HepG2 (cell line): ENCODE results near the gene SYTL3. TPM values are rescaled to one million over a fixed set of nuclear protein-coding genes. Genes with fewer than 3 reads are reported as not detected.

ENCODE experiments used
- EP300 ChIP-seq, 3 experiments: sonication (generic) in 1 of 3; formaldehyde crosslinking in 1 of 3; IDR thresholded peaks; 2 replicates each; pipeline versions ENCODE4 v1.5.1 to v1.6.1; 2011 to 2020; ENCODE audit warnings: low read depth in 2 of 3, low read length in 2 of 3, borderline replicate concordance in 1 of 3, improper control_type of control experiment in 1 of 3, mild to moderate bottlenecking in 1 of 3, missing genetic modification reagents in 1 of 3, moderate library complexity in 1 of 3
- HCFC1 ChIP-seq: fragments of 150-350 bp; IDR thresholded peaks from 2 replicates; pipeline ENCODE4 v1.6.1; 2014; ENCODE audit warnings: low read depth, low read length
- MLX ChIP-seq: IDR thresholded peaks from 2 replicates; pipeline ENCODE4 v1.6.1; 2016
- NAIF1 ChIP-seq: sonication (generic); formaldehyde crosslinking; IDR thresholded peaks from 2 replicates; pipeline ENCODE4 v1.5.0; 2020; ENCODE audit warnings: mild to moderate bottlenecking, missing genetic modification reagents, borderline replicate concordance
- POGK ChIP-seq: sonication (generic); formaldehyde crosslinking; conservative IDR thresholded peaks from 2 replicates; pipeline ENCODE4 v1.8.0; 2022; ENCODE audit warnings: mild to moderate bottlenecking, moderate library complexity, missing genetic modification reagents
- SOX6 ChIP-seq, 2 experiments: fragments of 450-650 bp in 1 of 2; sonication (generic) in 1 of 2; formaldehyde crosslinking in 1 of 2; IDR thresholded peaks; 2 replicates each; pipeline versions ENCODE4 v1.4.0 to v1.6.1; 2017 to 2020; ENCODE audit warnings: antibody characterized with exemption in 1 of 2, mild to moderate bottlenecking in 1 of 2, missing genetic modification reagents in 1 of 2
- ZBTB3 ChIP-seq: sonication (generic); formaldehyde crosslinking; IDR thresholded peaks from 2 replicates; pipeline ENCODE4 v1.4.0; 2020; ENCODE audit warnings: low read depth, mild to moderate bottlenecking, moderate library complexity, missing genetic modification reagents, borderline replicate concordance
- ZBTB8A ChIP-seq: sonication (generic); formaldehyde crosslinking; IDR thresholded peaks from 2 replicates; pipeline ENCODE4 v1.4.0; 2020; ENCODE audit warnings: mild to moderate bottlenecking, low read depth, missing genetic modification reagents, borderline replicate concordance
- ZFP90 ChIP-seq: sonication (generic); formaldehyde crosslinking; IDR thresholded peaks from 2 replicates; pipeline ENCODE4 v1.8.0; 2022; ENCODE audit warnings: missing genetic modification reagents, mild to moderate bottlenecking, inconsistent platforms, borderline replicate concordance
- ZNF552 ChIP-seq: sonication (generic); formaldehyde crosslinking; IDR thresholded peaks from 2 replicates; pipeline ENCODE4 v1.9.0; 2022; ENCODE audit warnings: missing genetic modification reagents, mild to moderate bottlenecking, borderline replicate concordance
- polyA plus RNA-seq, 8 experiments: library from polyadenylated mRNA; depleted of rRNA in 3 of 8; stranded (reverse) in 7 of 8; unstranded in 1 of 8; fragments of >200 nt; fragmentation: Illumina TruSeq in 4 of 8; extraction: Trizol in 4 of 8; gene quantifications; 2 replicates each; pipeline versions ENCODE4 v1.2.1 to v1.2.3, GENCODE V29; 2011 to 2016; ENCODE audit warnings: low read depth in 4 of 8, missing spikeins in 1 of 8, mixed read lengths in 1 of 8; ENCODE audit not compliant: insufficient read depth in 1 of 8
- total RNA-seq, 5 experiments: library from RNA; depleted of rRNA; stranded (reverse); fragments of >200 nt; fragmentation: Illumina TruSeq; extraction: Trizol; gene quantifications; 2 replicates each; pipeline ENCODE4 v1.2.3, GENCODE V29; 2016; ENCODE audit warnings: low read depth in 1 of 5
- TF ChIP-seq, protein P1 (sequence below): sonication (generic); formaldehyde crosslinking; IDR thresholded peaks from 2 replicates; pipeline ENCODE4 v1.4.0; 2020; ENCODE audit warnings: missing genetic modification reagents
- TF ChIP-seq, protein P2 (sequence below): sonication (generic); formaldehyde crosslinking; IDR thresholded peaks from 2 replicates; pipeline ENCODE4 v1.5.0; 2020; ENCODE audit warnings: missing genetic modification reagents, mild to moderate bottlenecking, borderline replicate concordance
- TF ChIP-seq, protein P3 (sequence below): sonication (generic); formaldehyde crosslinking; IDR thresholded peaks from 2 replicates; pipeline ENCODE4 v1.8.0; 2022; ENCODE audit warnings: low read depth, missing genetic modification reagents
- TF ChIP-seq, protein P4 (sequence below): fragments of 450-650 bp; IDR thresholded peaks from 2 replicates; pipeline ENCODE4 v1.6.1; 2017; ENCODE audit warnings: mild to moderate bottlenecking

The SYTL3 gene
- total and polyA plus RNA-seq, 2 of the 13 experiments (the other 11 are each of a cell fraction or from before 2014, with no cell fraction given), result 0.11 to 0.28 TPM

GRCh38 chr6:158703837-158704822, 54.3 kb downstream of the SYTL3 start (continued):
- TF ChIP-seq SOX6 (IDR thresholded peaks at IDR 0.05) (no peak), SOX6 (CRISPR knock-in tag; IDR thresholded peaks at IDR 0.05) (peak; percentile 76), MLX (CRISPR knock-in tag) (no peak; the same call in 1 of the 2 replicates), EP300 (IDR thresholded peaks at IDR 0.05; ENCODE audit: low read depth in 2 of 2, low read length in 2 of 2) (no peak), EP300 (CRISPR knock-in tag; IDR thresholded peaks at IDR 0.05; ENCODE audit: borderline replicate concordance) (no peak), POGK (CRISPR knock-in tag) (peak; percentile 63; the same call in 1 of the 2 replicates), ZFP90 (CRISPR knock-in tag) (peak; percentile 91; the same call in 1 of the 2 replicates), HCFC1 (no peak), ZBTB8A (CRISPR knock-in tag) (peak; percentile 58; the same call in 1 of the 2 replicates), ZNF552 (CRISPR knock-in tag) (peak; percentile 64; the same call in 1 of the 2 replicates), ZBTB3 (CRISPR knock-in tag) (peak; percentile 81; the same call in 1 of the 2 replicates), NAIF1 (CRISPR knock-in tag) (no peak; the same call in 1 of the 2 replicates)
- TF ChIP-seq, protein P1, sequence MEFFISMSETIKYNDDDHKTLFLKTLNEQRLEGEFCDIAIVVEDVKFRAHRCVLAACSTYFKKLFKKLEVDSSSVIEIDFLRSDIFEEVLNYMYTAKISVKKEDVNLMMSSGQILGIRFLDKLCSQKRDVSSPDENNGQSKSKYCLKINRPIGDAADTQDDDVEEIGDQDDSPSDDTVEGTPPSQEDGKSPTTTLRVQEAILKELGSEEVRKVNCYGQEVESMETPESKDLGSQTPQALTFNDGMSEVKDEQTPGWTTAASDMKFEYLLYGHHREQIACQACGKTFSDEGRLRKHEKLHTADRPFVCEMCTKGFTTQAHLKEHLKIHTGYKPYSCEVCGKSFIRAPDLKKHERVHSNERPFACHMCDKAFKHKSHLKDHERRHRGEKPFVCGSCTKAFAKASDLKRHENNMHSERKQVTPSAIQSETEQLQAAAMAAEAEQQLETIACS (CRISPR knock-in tag), result peak; percentile 85
- TF ChIP-seq, protein P2, sequence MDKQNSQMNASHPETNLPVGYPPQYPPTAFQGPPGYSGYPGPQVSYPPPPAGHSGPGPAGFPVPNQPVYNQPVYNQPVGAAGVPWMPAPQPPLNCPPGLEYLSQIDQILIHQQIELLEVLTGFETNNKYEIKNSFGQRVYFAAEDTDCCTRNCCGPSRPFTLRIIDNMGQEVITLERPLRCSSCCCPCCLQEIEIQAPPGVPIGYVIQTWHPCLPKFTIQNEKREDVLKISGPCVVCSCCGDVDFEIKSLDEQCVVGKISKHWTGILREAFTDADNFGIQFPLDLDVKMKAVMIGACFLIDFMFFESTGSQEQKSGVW (CRISPR knock-in tag), result no peak
- TF ChIP-seq, protein P3, sequence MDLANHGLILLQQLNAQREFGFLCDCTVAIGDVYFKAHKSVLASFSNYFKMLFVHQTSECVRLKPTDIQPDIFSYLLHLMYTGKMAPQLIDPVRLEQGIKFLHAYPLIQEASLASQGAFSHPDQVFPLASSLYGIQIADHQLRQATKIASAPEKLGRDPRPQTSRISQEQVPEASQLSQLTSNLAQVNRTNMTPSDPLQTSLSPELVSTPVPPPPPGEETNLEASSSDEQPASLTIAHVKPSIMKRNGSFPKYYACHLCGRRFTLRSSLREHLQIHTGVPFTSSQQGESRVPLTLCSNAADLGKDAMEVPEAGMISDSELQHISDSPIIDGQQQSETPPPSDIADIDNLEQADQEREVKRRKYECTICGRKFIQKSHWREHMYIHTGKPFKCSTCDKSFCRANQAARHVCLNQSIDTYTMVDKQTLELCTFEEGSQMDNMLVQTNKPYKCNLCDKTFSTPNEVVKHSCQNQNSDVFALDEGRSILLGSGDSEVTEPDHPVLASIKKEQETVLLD, result peak; percentile 40; the same call in 1 of the 2 replicates
- TF ChIP-seq, protein P4, sequence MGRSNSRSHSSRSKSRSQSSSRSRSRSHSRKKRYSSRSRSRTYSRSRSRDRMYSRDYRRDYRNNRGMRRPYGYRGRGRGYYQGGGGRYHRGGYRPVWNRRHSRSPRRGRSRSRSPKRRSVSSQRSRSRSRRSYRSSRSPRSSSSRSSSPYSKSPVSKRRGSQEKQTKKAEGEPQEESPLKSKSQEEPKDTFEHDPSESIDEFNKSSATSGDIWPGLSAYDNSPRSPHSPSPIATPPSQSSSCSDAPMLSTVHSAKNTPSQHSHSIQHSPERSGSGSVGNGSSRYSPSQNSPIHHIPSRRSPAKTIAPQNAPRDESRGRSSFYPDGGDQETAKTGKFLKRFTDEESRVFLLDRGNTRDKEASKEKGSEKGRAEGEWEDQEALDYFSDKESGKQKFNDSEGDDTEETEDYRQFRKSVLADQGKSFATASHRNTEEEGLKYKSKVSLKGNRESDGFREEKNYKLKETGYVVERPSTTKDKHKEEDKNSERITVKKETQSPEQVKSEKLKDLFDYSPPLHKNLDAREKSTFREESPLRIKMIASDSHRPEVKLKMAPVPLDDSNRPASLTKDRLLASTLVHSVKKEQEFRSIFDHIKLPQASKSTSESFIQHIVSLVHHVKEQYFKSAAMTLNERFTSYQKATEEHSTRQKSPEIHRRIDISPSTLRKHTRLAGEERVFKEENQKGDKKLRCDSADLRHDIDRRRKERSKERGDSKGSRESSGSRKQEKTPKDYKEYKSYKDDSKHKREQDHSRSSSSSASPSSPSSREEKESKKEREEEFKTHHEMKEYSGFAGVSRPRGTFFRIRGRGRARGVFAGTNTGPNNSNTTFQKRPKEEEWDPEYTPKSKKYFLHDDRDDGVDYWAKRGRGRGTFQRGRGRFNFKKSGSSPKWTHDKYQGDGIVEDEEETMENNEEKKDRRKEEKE, result no peak
